MM.1S (cell line): ENCODE results near the gene CNTRL.

ENCODE experiments used
- DNase-seq: peaks from one replicate; pipeline ENCODE4 v3.0.0-alpha.2; 2015
- H2AFZ ChIP-seq: fragments of 300-600 bp; sonication (generic); 2 replicates; pipeline ENCODE4 v1.6.0; 2016; ENCODE audit warnings: antibody characterized with exemption, low read length
- H3F3A ChIP-seq: fragments of 300-600 bp; sonication (generic); 2 replicates; pipeline ENCODE4 v1.6.1; 2016; ENCODE audit warnings: mild to moderate bottlenecking, antibody characterized with exemption, low read length, moderate library complexity, mixed read lengths; ENCODE audit not compliant: insufficient read depth
- H3K27ac ChIP-seq: fragments of 300-600 bp; sonication (generic); 2 replicates; pipeline ENCODE4 v1.5.1; 2016; ENCODE audit warnings: mild to moderate bottlenecking, low read length
- H3K27me3 ChIP-seq: fragments of 300-600 bp; sonication (generic); replicated peaks from 2 replicates; pipeline ENCODE4 v1.6.0; 2016; ENCODE audit warnings: low read length; ENCODE audit not compliant: insufficient read depth
- H3K36me3 ChIP-seq: fragments of 300-600 bp; sonication (generic); replicated peaks from 2 replicates; pipeline ENCODE4 v1.6.1; 2016; ENCODE audit warnings: mild to moderate bottlenecking, low read length, mixed read lengths; ENCODE audit not compliant: insufficient read depth
- H3K4me1 ChIP-seq: fragments of 300-600 bp; sonication (generic); 2 replicates; pipeline ENCODE4 v1.6.1; 2016; ENCODE audit warnings: low read length, mixed read lengths
- H3K4me2 ChIP-seq: fragments of 300-600 bp; sonication (generic); 2 replicates; pipeline ENCODE4 v1.6.0; 2016; ENCODE audit warnings: low read depth, low read length
- H3K4me3 ChIP-seq: fragments of 300-600 bp; sonication (generic); 2 replicates; pipeline ENCODE4 v1.5.1; 2016; ENCODE audit warnings: low read length, mixed read lengths
- H3K79me2 ChIP-seq: fragments of 300-600 bp; sonication (generic); 2 replicates; pipeline ENCODE4 v1.6.1; 2016; ENCODE audit warnings: mixed run types, low read length, mixed read lengths
- H3K9ac ChIP-seq: fragments of 300-600 bp; sonication (generic); 2 replicates; pipeline ENCODE4 v1.6.1; 2016; ENCODE audit warnings: low read length, mixed read lengths
- H3K9me2 ChIP-seq: fragments of 300-600 bp; sonication (generic); replicated peaks from 2 replicates; pipeline ENCODE4 v1.6.1; 2016; ENCODE audit warnings: mild to moderate bottlenecking, low read length, mixed read lengths; ENCODE audit not compliant: insufficient read depth
- H3K9me3 ChIP-seq: fragments of 300-600 bp; sonication (generic); replicated peaks from 2 replicates; pipeline ENCODE4 v1.6.1; 2016; ENCODE audit warnings: mild to moderate bottlenecking, low read length, mixed read lengths; ENCODE audit not compliant: insufficient read depth
- H4K20me1 ChIP-seq: fragments of 300-600 bp; sonication (generic); 2 replicates; pipeline ENCODE4 v1.6.1; 2016; ENCODE audit warnings: mild to moderate bottlenecking, low read length, moderate library complexity, mixed read lengths; ENCODE audit not compliant: insufficient read depth
- EZH2 ChIP-seq: fragments of 300-600 bp; sonication (generic); optimal IDR thresholded peaks from 2 replicates; pipeline ENCODE3; 2017; ENCODE audit warnings: low read depth, mild to moderate bottlenecking, antibody characterized with exemption, low read length, mixed read lengths
- EZH2phosphoT487 ChIP-seq: fragments of 300-600 bp; sonication (generic); IDR thresholded peaks from 2 replicates; pipeline ENCODE4 v1.6.1; 2018; ENCODE audit warnings: antibody characterized with exemption, low read length
- TF ChIP-seq, protein P1 (sequence below): fragments of 300-600 bp; sonication (generic); IDR thresholded peaks from 2 replicates; pipeline ENCODE4 v1.5.1; 2016; ENCODE audit warnings: antibody characterized with exemption, low read length, mixed read lengths

The CNTRL gene

DNA sequence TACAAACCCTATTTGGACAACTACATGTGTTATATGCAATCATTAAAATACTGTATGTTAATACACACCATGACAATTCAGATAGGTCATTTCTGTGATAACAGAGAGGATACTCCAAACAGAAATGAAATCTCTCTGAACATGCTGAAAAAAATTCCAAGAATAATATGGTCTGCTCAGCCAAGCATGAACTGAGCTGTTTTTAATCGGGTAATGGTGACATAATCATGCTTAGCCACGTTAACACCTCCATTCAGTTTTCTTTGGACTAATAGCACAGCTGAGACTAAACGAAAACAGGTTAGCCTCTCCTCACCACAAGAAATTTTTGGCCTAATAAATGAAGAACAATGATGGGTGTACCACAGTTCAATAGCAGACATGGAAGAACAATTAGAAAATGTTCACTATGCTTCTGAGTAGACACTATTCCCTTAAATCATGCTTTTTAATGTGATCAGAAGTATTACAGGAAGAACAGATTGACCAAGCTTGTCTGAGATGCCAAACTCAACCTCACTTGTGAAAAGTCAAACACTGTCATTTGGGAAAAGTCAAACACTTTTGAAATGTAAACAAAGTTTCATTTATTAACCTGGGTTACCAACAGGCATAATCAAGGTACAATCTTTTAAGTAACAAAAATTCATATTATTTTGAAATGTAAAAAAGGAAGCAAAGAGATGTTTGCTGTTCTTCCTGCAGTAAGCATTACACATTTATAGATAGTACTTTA is 107.5 kb downstream of the CNTRL start:
- H3K79me2 ChIP-seq, result peaks cover 45% of the 10 kb centered on the region

DNA sequence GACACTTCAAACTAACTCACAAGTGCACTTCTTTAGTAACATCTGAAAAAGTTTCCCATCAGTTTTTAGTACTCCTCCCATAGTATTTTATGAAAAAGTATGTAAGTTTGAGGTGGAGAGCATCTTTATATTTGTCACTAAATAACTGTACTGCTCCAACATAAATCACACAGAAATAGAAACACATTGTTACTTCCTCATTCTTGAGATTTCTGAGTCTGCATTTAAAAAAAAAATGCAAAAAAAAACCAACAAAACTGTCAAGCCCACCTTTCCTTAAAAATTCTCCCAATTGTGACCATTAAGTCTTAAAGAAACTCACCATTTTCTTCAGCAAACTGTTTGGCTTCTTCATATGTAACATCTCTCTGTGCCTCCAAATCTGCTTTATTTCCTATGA is 108.2 kb downstream of the CNTRL start:
- no peak for DNase-seq
- H3K79me2 ChIP-seq, result peaks cover 52% of the 10 kb centered on the region
- no peaks in the 10 kb centered on the region for H3K9me3 ChIP-seq
- no peak overlapping the region for H3K4me3 ChIP-seq
- no peak overlapping the region for H3K4me2 ChIP-seq
- H2AFZ ChIP-seq, result no peak overlapping the region
- H3K27me3 ChIP-seq, result no peaks in the 10 kb centered on the region
- peaks cover 15% of the 10 kb centered on the region for H3K36me3 ChIP-seq
- H3K9me2 ChIP-seq, result no peaks in the 10 kb centered on the region
- no peak overlapping the region for H3K27ac ChIP-seq
- H3K9ac ChIP-seq, result no peak overlapping the region
- H3K4me1 ChIP-seq, result no peaks in the 10 kb centered on the region
- H3F3A ChIP-seq, result no peaks in the 10 kb centered on the region
- TF ChIP-seq, protein P1, sequence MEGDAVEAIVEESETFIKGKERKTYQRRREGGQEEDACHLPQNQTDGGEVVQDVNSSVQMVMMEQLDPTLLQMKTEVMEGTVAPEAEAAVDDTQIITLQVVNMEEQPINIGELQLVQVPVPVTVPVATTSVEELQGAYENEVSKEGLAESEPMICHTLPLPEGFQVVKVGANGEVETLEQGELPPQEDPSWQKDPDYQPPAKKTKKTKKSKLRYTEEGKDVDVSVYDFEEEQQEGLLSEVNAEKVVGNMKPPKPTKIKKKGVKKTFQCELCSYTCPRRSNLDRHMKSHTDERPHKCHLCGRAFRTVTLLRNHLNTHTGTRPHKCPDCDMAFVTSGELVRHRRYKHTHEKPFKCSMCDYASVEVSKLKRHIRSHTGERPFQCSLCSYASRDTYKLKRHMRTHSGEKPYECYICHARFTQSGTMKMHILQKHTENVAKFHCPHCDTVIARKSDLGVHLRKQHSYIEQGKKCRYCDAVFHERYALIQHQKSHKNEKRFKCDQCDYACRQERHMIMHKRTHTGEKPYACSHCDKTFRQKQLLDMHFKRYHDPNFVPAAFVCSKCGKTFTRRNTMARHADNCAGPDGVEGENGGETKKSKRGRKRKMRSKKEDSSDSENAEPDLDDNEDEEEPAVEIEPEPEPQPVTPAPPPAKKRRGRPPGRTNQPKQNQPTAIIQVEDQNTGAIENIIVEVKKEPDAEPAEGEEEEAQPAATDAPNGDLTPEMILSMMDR, result no peak
- TF ChIP-seq EZH2phosphoT487 (no peak), EZH2 (no peak)
- no peaks in the 10 kb centered on the region; the same call in 1 of the 2 replicates for H4K20me1 ChIP-seq

More for the DNA sequence above, 107.5 kb downstream of the CNTRL start:
- H3K4me3 ChIP-seq, result no peak overlapping the region
- H3K27me3 ChIP-seq, result no peaks in the 10 kb centered on the region
- no peak overlapping the region for H2AFZ ChIP-seq
- H3K9ac ChIP-seq, result no peak overlapping the region
- no peak overlapping the region for H3K4me2 ChIP-seq
- peaks cover 15% of the 10 kb centered on the region for H3K36me3 ChIP-seq
- H4K20me1 ChIP-seq, result no peaks in the 10 kb centered on the region; the same call in 1 of the 2 replicates
- H3K9me2 ChIP-seq, result no peaks in the 10 kb centered on the region
- no peaks in the 10 kb centered on the region for H3F3A ChIP-seq
- H3K4me1 ChIP-seq, result no peaks in the 10 kb centered on the region
- DNase-seq, result no peak
- H3K9me3 ChIP-seq, result no peaks in the 10 kb centered on the region
- no peak for TF ChIP-seq EZH2
- TF ChIP-seq, protein P1, result no peak
- no peak for TF ChIP-seq EZH2phosphoT487
- no peak overlapping the region for H3K27ac ChIP-seq

DNA sequence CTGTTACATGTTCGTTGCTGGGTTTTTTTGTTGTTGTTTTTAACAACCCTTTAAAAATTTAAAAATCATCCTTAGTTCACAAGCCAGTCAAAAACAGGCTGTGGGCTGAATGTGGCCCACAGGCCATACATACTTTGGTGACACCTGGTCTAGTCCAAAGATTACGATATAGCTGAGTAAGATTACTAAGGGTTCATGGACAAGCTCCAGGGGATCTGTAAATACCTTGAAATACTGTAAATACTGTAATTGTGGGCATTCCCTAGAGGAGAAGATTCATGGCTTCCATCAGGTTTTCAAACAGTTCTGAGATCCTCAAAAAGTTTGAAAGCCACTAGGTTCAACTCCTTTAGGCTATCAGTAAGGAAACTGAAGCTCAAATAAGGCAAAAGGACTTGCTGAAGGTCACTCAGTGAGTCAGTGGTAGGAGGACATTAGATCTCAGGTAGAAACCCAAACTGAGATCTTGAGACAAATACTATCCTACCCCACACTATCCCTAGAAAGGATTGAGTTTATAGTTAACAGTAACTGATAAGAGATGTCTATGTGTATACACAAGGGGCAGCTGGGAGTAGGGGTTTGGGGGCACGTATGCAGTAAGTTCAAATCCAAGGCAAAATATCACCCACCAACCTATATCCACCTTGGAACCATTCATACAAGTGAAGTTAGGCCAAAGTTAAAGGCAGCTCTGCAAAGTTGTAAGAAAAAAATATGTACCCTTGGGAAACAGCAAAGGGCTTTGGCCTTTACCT is 109.1 kb downstream of the CNTRL start:
- H3K36me3 ChIP-seq, result peaks cover 15% of the 10 kb centered on the region
- H3K27ac ChIP-seq, result no peak overlapping the region
- no peak for TF ChIP-seq EZH2
- TF ChIP-seq, protein P1, result no peak
- TF ChIP-seq EZH2phosphoT487, result no peak
- H3K4me3 ChIP-seq, result no peak overlapping the region
- no peaks in the 10 kb centered on the region; the same call in none of the 2 replicates for H4K20me1 ChIP-seq
- H3F3A ChIP-seq, result no peaks in the 10 kb centered on the region
- H3K9ac ChIP-seq, result no peak overlapping the region
- H3K4me1 ChIP-seq, result no peaks in the 10 kb centered on the region
- H2AFZ ChIP-seq, result no peak overlapping the region
- no peak for DNase-seq
- H3K9me3 ChIP-seq, result no peaks in the 10 kb centered on the region
- no peaks in the 10 kb centered on the region for H3K9me2 ChIP-seq
- H3K4me2 ChIP-seq, result no peak overlapping the region
- no peaks in the 10 kb centered on the region for H3K27me3 ChIP-seq
- H3K79me2 ChIP-seq, result peaks cover 59% of the 10 kb centered on the region
